A673 (cell line): ENCODE data around the gene FXYD4. TPM values are rescaled to one million over a fixed set of nuclear protein-coding genes. Genes with fewer than 3 reads are reported as not detected.

Source experiments
- BruUV-seq: library from RNA; stranded (reverse); fragments of 400-500 nt; replicated peaks from 2 replicates; lab custom pipeline; 2021; lab: Mats Ljungman, UMichigan
- CTCF ChIA-PET: fragments of 300-600 bp; sonication (Branson Sonifier 250); formaldehyde crosslinking; loops from one replicate; lab custom pipeline; 2022; ENCODE audit warnings: antibody characterized with exemption; lab: Charles Lee
- POLR2A ChIA-PET: fragments of 300-600 bp; sonication (Branson Sonifier 250); formaldehyde crosslinking; loops from one replicate; lab custom pipeline; 2022; ENCODE audit warnings: antibody characterized with exemption; ENCODE audit not compliant: low non-redundant PET; lab: Charles Lee
- DNase-seq: peaks from one replicate; pipeline ENCODE4 v3.0.0-alpha.2; 2015; ENCODE audit warnings: low spot score
- H3K27ac ChIP-seq: fragments of 200-600 bp; sonication (generic); 2 replicates; pipeline ENCODE4 v1.5.1; 2016; ENCODE audit warnings: mixed run types, low read depth, mild to moderate bottlenecking, mixed read lengths, antibody characterized with exemption, low read length; ENCODE audit not compliant: poor library complexity, severe bottlenecking
- H3K27me3 ChIP-seq: fragments of 200-600 bp; sonication (generic); replicated peaks from 2 replicates; pipeline ENCODE4 v1.6.1; 2017; ENCODE audit warnings: mixed run types, low read depth, mild to moderate bottlenecking, mixed read lengths, antibody characterized with exemption, low read length; ENCODE audit not compliant: insufficient read depth, poor library complexity
- H3K36me3 ChIP-seq: fragments of 200-600 bp; sonication (generic); 2 replicates; pipeline ENCODE4 v1.6.1; 2016; ENCODE audit warnings: mixed run types, mild to moderate bottlenecking, mixed read lengths, antibody characterized with exemption, low read length; ENCODE audit not compliant: insufficient read depth, poor library complexity, severe bottlenecking
- H3K4me1 ChIP-seq: fragments of 200-600 bp; sonication (generic); 2 replicates; pipeline ENCODE4 v1.6.1; 2017; ENCODE audit warnings: mixed run types, mild to moderate bottlenecking, mixed read lengths, antibody characterized with exemption, low read length; ENCODE audit not compliant: insufficient read depth, poor library complexity, severe bottlenecking
- H3K4me3 ChIP-seq: fragments of 200-600 bp; sonication (generic); 2 replicates; pipeline ENCODE4 v1.5.1; 2016; ENCODE audit warnings: low read depth, mixed run types, mild to moderate bottlenecking, mixed read lengths, low read length; ENCODE audit not compliant: poor library complexity, severe bottlenecking
- H3K9me3 ChIP-seq: fragments of 200-600 bp; sonication (generic); 2 replicates; pipeline ENCODE4 v1.6.1; 2016; ENCODE audit warnings: mixed run types, low read depth, mild to moderate bottlenecking, mixed read lengths, antibody characterized with exemption, low read length; ENCODE audit not compliant: poor library complexity, severe bottlenecking
- EZH2 ChIP-seq: fragments of 200-600 bp; sonication (generic); IDR thresholded peaks from 2 replicates; pipeline ENCODE4 v1.6.1; 2017; ENCODE audit warnings: borderline replicate concordance, low read depth, mild to moderate bottlenecking, mixed read lengths, antibody characterized with exemption, low read length; ENCODE audit not compliant: poor library complexity, severe bottlenecking
- intact Hi-C: fragments of 100-400 bp; cut with micrococcal nuclease; formaldehyde crosslinking; loops from one replicate; pipeline ENCODE4 v1.10.0; 2022; ENCODE audit not compliant: unreplicated experiment
- total RNA-seq: library from RNA; stranded (reverse); gene quantifications from 2 replicates; pipeline ENCODE4 v1.2.3, GENCODE V29; 2021
- TF ChIP-seq, protein P1 (sequence below): fragments of 300-800, 200-600 bp; sonication (generic); conservative IDR thresholded peaks from 2 replicates; pipeline ENCODE4 v1.5.1; 2017; ENCODE audit warnings: low read depth, mild to moderate bottlenecking, antibody characterized with exemption, low read length, moderate library complexity, mixed read lengths

Gene FXYD4
- total RNA-seq, 1 experiment from 2014 or later: not detected

GRCh38 chr10:43354330-43354635 lies 17.2 kb upstream of the FXYD4 start:
- no peak for DNase-seq
- no peaks in the 10 kb centered on the region for H3K36me3 ChIP-seq
- H3K4me3 ChIP-seq: no peak overlapping the region
- POLR2A ChIA-PET: no interaction called here
- intact Hi-C loops: no loop called here
- TF ChIP-seq, protein P1, sequence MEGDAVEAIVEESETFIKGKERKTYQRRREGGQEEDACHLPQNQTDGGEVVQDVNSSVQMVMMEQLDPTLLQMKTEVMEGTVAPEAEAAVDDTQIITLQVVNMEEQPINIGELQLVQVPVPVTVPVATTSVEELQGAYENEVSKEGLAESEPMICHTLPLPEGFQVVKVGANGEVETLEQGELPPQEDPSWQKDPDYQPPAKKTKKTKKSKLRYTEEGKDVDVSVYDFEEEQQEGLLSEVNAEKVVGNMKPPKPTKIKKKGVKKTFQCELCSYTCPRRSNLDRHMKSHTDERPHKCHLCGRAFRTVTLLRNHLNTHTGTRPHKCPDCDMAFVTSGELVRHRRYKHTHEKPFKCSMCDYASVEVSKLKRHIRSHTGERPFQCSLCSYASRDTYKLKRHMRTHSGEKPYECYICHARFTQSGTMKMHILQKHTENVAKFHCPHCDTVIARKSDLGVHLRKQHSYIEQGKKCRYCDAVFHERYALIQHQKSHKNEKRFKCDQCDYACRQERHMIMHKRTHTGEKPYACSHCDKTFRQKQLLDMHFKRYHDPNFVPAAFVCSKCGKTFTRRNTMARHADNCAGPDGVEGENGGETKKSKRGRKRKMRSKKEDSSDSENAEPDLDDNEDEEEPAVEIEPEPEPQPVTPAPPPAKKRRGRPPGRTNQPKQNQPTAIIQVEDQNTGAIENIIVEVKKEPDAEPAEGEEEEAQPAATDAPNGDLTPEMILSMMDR: no peak
- no peak for TF ChIP-seq EZH2
- H3K27me3 ChIP-seq: no peaks in the 10 kb centered on the region
- H3K27ac ChIP-seq: no peak overlapping the region
- CTCF ChIA-PET: no interaction called here
- no peaks in the 10 kb centered on the region for H3K9me3 ChIP-seq
- H3K4me1 ChIP-seq: peaks cover 12% of the 10 kb centered on the region
- BruUV-seq: no TSS peak

GRCh38 chr10:43354879-43355380 lies 16.5 kb upstream of the FXYD4 start:
- no peak overlapping the region for H3K4me3 ChIP-seq
- ChIA-PET CTCF (no interaction called here), POLR2A (no interaction called here)
- no peaks in the 10 kb centered on the region for H3K27me3 ChIP-seq
- intact Hi-C loops: no loop called here
- H3K9me3 ChIP-seq: no peaks in the 10 kb centered on the region
- BruUV-seq: no TSS peak
- DNase-seq: no peak
- H3K36me3 ChIP-seq: no peaks in the 10 kb centered on the region
- peaks cover 12% of the 10 kb centered on the region for H3K4me1 ChIP-seq
- no peak for TF ChIP-seq EZH2
- TF ChIP-seq, protein P1: no peak
- no peak overlapping the region for H3K27ac ChIP-seq

- DNase-seq: peak; percentile 65
- H3K36me3 ChIP-seq: no peaks in the 10 kb centered on the region
- H3K9me3 ChIP-seq: no peaks in the 10 kb centered on the region
- H3K4me1 ChIP-seq: peaks cover 12% of the 10 kb centered on the region
- no peaks in the 10 kb centered on the region for H3K27me3 ChIP-seq
- CTCF ChIA-PET: interaction anchor here (0.5 to 0.6 kb wide), 2 partner anchors 19 to 101 kb away, joined by 4 to 12 read pairs; no protein-coding TSS in a partner anchor
- H3K4me3 ChIP-seq: no peak overlapping the region
- POLR2A ChIA-PET: no interaction called here
- no peak overlapping the region for H3K27ac ChIP-seq
- TF ChIP-seq, protein P1: no peak
- no peak for TF ChIP-seq EZH2
- BruUV-seq: no TSS peak
- intact Hi-C loops: no loop called here
These were observed 15.6 kb upstream of the FXYD4 start for GRCh38 chr10:43355749-43356371.
